Measurements from ENCODE around the gene MYH9.

DNA sequence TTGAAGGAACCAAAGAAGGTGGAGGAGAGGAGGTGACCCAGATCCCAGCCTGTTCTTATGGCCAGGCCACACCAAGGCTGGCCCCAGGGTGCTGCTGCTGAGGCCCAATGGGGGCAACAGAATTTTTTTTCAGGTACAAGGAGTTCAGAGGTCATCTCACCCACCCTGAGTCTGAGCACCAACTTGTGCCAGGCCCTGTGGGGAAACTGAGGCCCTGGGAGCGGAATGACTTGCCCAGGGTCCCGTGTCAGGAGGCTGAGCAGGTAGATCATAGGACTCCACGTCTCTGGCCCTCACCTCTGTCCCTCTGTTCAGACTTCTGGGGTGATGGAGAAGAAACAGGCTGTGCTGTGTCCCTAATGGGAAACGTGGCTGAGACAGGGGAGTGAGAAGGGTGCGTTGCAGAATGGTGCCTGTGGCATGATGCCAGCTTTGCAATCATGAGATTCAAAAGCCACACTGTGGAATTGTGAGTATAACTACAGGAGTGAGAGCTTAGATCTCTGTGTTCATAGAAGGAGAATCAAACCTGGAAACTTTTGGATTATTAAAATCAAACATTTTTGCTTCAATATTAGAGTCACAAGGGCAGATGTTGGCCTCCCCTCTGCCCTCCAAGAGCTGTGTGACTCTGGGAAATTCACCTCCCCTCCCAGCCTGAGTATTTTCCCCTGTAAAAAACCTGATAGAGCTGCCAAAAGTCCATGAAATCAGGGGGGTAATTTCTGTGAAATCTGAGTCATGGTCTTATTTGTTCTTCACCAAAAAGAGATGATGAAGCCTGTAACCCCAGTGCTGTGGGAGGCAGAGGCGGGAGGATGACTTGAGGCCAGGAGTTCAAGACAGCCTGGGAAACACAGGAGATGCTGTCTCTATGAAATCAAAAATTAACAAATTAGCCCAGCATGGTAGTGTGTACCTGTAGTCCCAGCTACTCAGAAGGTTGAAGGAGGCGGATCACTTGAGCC, 134.0 kb downstream of the MYH9 start:
- TF ChIP-seq, protein P1, sequence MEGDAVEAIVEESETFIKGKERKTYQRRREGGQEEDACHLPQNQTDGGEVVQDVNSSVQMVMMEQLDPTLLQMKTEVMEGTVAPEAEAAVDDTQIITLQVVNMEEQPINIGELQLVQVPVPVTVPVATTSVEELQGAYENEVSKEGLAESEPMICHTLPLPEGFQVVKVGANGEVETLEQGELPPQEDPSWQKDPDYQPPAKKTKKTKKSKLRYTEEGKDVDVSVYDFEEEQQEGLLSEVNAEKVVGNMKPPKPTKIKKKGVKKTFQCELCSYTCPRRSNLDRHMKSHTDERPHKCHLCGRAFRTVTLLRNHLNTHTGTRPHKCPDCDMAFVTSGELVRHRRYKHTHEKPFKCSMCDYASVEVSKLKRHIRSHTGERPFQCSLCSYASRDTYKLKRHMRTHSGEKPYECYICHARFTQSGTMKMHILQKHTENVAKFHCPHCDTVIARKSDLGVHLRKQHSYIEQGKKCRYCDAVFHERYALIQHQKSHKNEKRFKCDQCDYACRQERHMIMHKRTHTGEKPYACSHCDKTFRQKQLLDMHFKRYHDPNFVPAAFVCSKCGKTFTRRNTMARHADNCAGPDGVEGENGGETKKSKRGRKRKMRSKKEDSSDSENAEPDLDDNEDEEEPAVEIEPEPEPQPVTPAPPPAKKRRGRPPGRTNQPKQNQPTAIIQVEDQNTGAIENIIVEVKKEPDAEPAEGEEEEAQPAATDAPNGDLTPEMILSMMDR (IDR thresholded peaks at IDR 0.05; ENCODE audit: low read depth, low read length, missing input control): no peak
- TF ChIP-seq GABPA (IDR thresholded peaks at IDR 0.05 in 1 of 2, conservative IDR thresholded peaks at IDR 0.05 in 1 of 2): no peak
- TF ChIP-seq RXRA (IDR thresholded peaks at IDR 0.05): no peak
- TF ChIP-seq NR2F2 (IDR thresholded peaks at IDR 0.05): no peak
